Measurements from ENCODE around the gene RBFOX2.

RBFOX2 gene

DNA sequence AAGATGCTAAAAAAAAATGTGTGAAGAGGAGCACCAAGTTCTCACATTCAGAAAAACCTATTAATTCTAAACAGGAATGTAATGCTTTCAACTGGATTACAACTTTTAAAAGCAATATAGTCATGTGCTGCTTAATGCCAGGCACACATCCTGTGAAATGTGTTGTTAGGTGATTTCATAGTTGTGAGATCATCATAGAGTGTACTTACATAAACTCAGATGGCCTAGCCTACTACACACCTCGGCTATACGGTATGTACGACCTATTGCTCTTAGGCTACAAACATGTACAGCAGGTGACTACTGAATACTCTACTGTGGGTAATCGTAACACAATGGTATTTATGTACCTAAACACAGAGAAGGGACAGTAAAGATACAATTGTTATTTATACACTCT lies 142.3 kb downstream of the RBFOX2 start:
- H3K4me3 ChIP-seq (replicated peaks in 1 of 2; ENCODE audit: low read depth in 2 of 2, low read length in 2 of 2) = no peak overlapping the region

DNA sequence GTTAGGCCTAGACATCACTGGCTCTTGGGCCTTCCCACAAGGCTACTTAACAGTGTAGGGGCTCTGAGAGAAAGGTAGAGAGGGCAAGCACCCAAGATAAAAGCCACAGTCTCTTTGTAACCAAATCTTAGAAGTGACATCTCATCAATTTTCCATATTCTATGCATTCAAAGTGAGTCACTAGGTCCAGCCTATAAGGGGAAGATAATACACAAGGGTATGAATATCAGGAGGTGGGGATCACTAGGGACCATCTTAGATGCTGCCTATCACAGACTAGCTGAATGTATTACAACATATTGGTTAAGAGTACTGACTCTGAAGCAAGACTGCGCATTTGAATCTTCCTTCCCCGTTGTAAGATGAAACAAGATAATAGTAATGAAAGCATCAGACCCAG lies 144.1 kb downstream of the RBFOX2 start:
- H3K4me3 ChIP-seq (replicated peaks in 1 of 2; ENCODE audit: low read depth in 2 of 2, low read length in 2 of 2) = no peak overlapping the region
- DNase-seq (ENCODE audit: low read depth in 2 of 2) = no peak
- TF ChIP-seq, protein P1, sequence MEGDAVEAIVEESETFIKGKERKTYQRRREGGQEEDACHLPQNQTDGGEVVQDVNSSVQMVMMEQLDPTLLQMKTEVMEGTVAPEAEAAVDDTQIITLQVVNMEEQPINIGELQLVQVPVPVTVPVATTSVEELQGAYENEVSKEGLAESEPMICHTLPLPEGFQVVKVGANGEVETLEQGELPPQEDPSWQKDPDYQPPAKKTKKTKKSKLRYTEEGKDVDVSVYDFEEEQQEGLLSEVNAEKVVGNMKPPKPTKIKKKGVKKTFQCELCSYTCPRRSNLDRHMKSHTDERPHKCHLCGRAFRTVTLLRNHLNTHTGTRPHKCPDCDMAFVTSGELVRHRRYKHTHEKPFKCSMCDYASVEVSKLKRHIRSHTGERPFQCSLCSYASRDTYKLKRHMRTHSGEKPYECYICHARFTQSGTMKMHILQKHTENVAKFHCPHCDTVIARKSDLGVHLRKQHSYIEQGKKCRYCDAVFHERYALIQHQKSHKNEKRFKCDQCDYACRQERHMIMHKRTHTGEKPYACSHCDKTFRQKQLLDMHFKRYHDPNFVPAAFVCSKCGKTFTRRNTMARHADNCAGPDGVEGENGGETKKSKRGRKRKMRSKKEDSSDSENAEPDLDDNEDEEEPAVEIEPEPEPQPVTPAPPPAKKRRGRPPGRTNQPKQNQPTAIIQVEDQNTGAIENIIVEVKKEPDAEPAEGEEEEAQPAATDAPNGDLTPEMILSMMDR (IDR thresholded peaks at IDR 0.05; ENCODE audit: low read depth, low read length) = no peak

More for the DNA sequence above, 142.3 kb downstream of the RBFOX2 start:
- no peak for DNase-seq (ENCODE audit: low read depth in 2 of 2)
- TF ChIP-seq, protein P1 (IDR thresholded peaks at IDR 0.05; ENCODE audit: low read depth, low read length) = no peak

DNA sequence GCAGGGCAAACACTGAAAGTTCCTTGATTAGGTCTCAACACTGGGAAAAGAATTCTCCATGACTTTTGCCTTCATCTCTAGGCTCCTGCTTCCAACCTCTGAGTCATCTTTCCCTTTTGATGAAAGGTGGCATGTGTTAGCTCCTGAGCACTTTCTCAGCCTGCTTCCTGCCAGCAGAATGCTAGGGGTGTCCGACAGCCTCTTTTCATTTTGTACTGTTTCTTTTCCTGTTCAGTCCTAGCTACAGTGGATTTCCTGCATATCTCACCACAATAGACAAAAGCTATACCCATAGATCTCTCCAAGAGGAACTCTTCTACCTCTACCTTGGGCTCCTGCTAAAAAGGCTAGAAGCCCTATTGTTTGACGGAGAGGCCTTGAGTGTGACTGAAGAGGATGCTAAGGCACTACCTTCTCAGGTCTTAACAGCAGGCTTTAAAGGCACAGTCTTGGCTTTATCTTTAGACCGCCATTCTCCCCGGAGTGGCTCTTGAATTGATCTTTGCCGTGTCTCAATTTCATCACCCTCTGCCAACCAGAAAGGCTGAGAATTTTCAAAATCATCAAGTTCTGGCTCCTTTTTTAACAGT lies 145.5 kb downstream of the RBFOX2 start:
- H3K4me3 ChIP-seq (replicated peaks in 1 of 2; ENCODE audit: low read depth in 2 of 2, low read length in 2 of 2) = no peak overlapping the region
- DNase-seq (ENCODE audit: low read depth in 2 of 2) = peak; percentile 53 to 62
- TF ChIP-seq, protein P1 (IDR thresholded peaks at IDR 0.05; ENCODE audit: low read depth, low read length) = no peak

DNA sequence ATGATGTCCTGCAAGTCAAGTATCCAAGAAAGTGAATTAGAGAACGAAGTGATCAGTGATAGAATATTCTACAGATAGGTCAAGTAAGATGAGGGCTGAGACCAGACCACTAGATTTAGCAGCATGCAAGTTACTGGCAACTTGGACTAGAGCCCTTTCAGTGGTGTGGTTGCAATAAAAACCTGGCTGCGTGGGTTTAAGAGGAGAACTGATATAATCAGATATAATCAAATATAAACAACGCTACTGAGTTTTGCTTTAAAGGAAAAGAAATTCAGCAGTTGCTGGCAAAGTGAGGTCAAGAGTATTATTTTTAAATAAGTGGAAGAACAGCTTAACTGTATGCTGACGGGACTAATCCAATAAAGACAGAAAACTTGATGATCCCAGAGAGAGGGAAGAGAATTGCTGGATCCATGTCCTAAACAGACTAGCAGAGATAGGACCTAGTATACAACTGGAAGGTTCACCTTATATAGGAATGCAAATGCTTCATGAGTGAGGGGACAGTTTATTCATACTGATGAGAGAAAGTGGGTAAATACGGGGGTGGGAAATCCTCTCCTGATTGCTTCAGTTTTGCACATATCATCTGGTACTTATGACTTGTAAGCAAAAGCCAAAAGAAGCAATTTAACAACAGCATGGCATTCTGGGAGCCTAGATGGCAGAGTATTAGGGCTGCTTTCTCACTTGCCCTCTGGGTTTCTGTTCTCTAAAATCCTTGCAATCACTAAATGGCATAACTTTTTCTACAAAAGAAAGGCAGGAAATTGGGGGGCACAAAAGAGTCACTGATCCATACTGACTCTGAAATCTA lies 146.2 kb downstream of the RBFOX2 start:
- DNase-seq (ENCODE audit: low read depth in 2 of 2) = peak in 1 of 2 donors; percentile 25
- TF ChIP-seq, protein P1 (IDR thresholded peaks at IDR 0.05; ENCODE audit: low read depth, low read length) = no peak
- no peak overlapping the region for H3K4me3 ChIP-seq (replicated peaks in 1 of 2; ENCODE audit: low read depth in 2 of 2, low read length in 2 of 2)

DNA sequence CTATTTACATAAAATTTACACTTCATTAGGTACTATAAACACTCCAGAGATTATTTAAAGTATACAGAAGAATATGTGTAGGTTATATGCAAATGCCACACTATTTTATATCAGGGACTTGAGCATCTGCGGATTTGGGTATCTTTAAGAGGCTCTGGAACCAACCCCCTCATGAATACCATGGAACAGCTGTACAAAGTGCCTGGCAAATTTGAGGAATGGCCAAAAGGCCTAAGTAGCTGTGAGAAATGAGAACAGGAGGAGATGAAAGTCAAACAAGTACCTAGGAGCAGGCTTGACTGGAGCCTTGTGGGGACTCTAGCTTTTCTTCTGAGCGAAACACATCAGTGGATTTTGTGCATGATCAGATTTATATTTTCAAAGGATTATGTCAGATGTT lies 149.3 kb downstream of the RBFOX2 start:
- H3K4me3 ChIP-seq (replicated peaks in 1 of 2; ENCODE audit: low read depth in 2 of 2, low read length in 2 of 2) = no peak overlapping the region
- TF ChIP-seq, protein P1 (IDR thresholded peaks at IDR 0.05; ENCODE audit: low read depth, low read length) = no peak
- DNase-seq (ENCODE audit: low read depth in 2 of 2) = no peak

DNA sequence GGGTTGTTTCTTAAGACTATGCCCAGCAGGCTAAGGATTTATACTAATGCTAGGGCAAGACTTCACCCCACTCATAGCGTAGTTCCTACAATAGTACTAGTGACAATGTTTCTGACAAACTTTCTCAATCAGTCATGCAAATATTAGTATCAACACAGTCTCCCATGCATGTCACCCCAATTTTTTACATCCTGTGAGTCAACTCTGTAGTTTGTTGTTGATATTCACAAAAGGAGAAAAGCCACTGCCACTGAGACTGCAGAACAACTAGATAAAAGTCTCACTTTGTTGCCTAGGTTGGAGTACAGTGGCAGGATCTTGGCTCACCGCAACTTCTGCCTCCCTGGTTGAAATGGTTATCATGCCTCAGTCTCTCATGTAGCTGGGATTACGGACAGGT lies 155.2 kb downstream of the RBFOX2 start:
- TF ChIP-seq, protein P1 (IDR thresholded peaks at IDR 0.05; ENCODE audit: low read depth, low read length) = no peak
- H3K4me3 ChIP-seq (replicated peaks in 1 of 2; ENCODE audit: low read depth in 2 of 2, low read length in 2 of 2) = no peak overlapping the region
- no peak for DNase-seq (ENCODE audit: low read depth in 2 of 2)
